Hematopoietic multipotent progenitor cell treated with erythropoietin and hydrocortisone succinate and interleukin-3 and kit ligand, for 15 days (in vitro differentiated cells): Measurements from ENCODE around the gene SYT9.
"Not testable (repeated sequence)": the region's sequence is repeated elsewhere in the genome, so short reads cannot be mapped to it uniquely, and the experiment has no call there.

Experiments
- DNase-seq: peaks from one replicate; pipeline ENCODE4 v3.0.0-alpha.2; 2015; ENCODE audit warnings: low spot score

The SYT9 gene

GRCh38 chr11:7272373-7272772, 20.7 kb downstream of the SYT9 start:
- no peak for DNase-seq

GRCh38 chr11:7275133-7275532, 23.4 kb downstream of the SYT9 start:
- no peak for DNase-seq

GRCh38 chr11:7278314-7278917, 26.7 kb downstream of the SYT9 start:
- no peak for DNase-seq

- DNase-seq: no peak
These were observed 28.0 kb downstream of the SYT9 start for GRCh38 chr11:7279676-7280075.

GRCh38 chr11:7281079-7281478, 29.4 kb downstream of the SYT9 start:
- no peak for DNase-seq

GRCh38 chr11:7281809-7282208, 30.1 kb downstream of the SYT9 start:
- DNase-seq: no peak

GRCh38 chr11:7286178-7286577, 34.5 kb downstream of the SYT9 start:
- DNase-seq: no peak

GRCh38 chr11:7291100-7291829, 39.6 kb downstream of the SYT9 start:
- no peak for DNase-seq

GRCh38 chr11:7292922-7293321, 41.2 kb downstream of the SYT9 start:
- no peak for DNase-seq

- no peak for DNase-seq
These were observed 47.7 kb downstream of the SYT9 start for GRCh38 chr11:7299393-7299792.

- no peak for DNase-seq
These were observed 48.6 kb downstream of the SYT9 start for GRCh38 chr11:7300281-7300680.

- no peak for DNase-seq
These were observed 51.4 kb downstream of the SYT9 start for GRCh38 chr11:7303146-7303545.

- no peak for DNase-seq
These were observed 55.2 kb downstream of the SYT9 start for GRCh38 chr11:7306900-7307299.

- no peak for DNase-seq
These were observed 56.1 kb downstream of the SYT9 start for GRCh38 chr11:7307836-7308235.

- DNase-seq: no peak
These were observed 60.2 kb downstream of the SYT9 start for GRCh38 chr11:7311903-7312302.

- DNase-seq: no peak
These were observed 63.3 kb downstream of the SYT9 start for GRCh38 chr11:7314811-7315604.

GRCh38 chr11:7319501-7319900, 67.8 kb downstream of the SYT9 start:
- DNase-seq: no peak

GRCh38 chr11:7320306-7320705, 68.6 kb downstream of the SYT9 start:
- DNase-seq: no peak

- no peak for DNase-seq
These were observed 70.1 kb downstream of the SYT9 start for GRCh38 chr11:7321473-7322450.

- DNase-seq: no peak
These were observed 80.7 kb downstream of the SYT9 start for GRCh38 chr11:7332451-7332850.

GRCh38 chr11:7332962-7333361, 81.3 kb downstream of the SYT9 start:
- no peak for DNase-seq

GRCh38 chr11:7335442-7335841, 83.7 kb downstream of the SYT9 start:
- DNase-seq: not testable (repeated sequence)
